ENCODE data around the gene PAPSS2.
"Not testable (repeated sequence)": the region's sequence is repeated elsewhere in the genome, so short reads cannot be mapped to it uniquely, and the experiment has no call there.

The PAPSS2 gene

GRCh38 chr10:87640043-87640442 is 19.6 kb upstream of the PAPSS2 start:
- DNase-seq (ENCODE audit: insufficient read length, low spot score) (no peak), FAIRE-seq (no peak)

GRCh38 chr10:87642486-87642885 is 17.2 kb upstream of the PAPSS2 start:
- DNase-seq (ENCODE audit: insufficient read length, low spot score): no peak
- peak; percentile 52 for FAIRE-seq

GRCh38 chr10:87642988-87643387 is 16.7 kb upstream of the PAPSS2 start:
- DNase-seq (ENCODE audit: insufficient read length, low spot score): no peak
- FAIRE-seq: no peak

- FAIRE-seq (no peak), DNase-seq (ENCODE audit: insufficient read length, low spot score) (no peak)
Observed at GRCh38 chr10:87643920-87644319, 15.8 kb upstream of the PAPSS2 start.

- DNase-seq (ENCODE audit: insufficient read length, low spot score); FAIRE-seq: not testable (repeated sequence)
Observed at GRCh38 chr10:87644500-87644899, 15.2 kb upstream of the PAPSS2 start.

GRCh38 chr10:87646192-87646909 is 13.3 kb upstream of the PAPSS2 start:
- DNase-seq (ENCODE audit: insufficient read length, low spot score) (no peak), FAIRE-seq (no peak)

GRCh38 chr10:87646935-87647334 is 12.7 kb upstream of the PAPSS2 start:
- no peak for DNase-seq (ENCODE audit: insufficient read length, low spot score)
- no peak for FAIRE-seq

- no peak for FAIRE-seq
- no peak for DNase-seq (ENCODE audit: insufficient read length, low spot score)
Observed at GRCh38 chr10:87650838-87651589, 8.7 kb upstream of the PAPSS2 start.

GRCh38 chr10:87651801-87652200 is 7.9 kb upstream of the PAPSS2 start:
- DNase-seq (ENCODE audit: insufficient read length, low spot score): no peak
- no peak for FAIRE-seq

GRCh38 chr10:87652261-87652660 is 7.4 kb upstream of the PAPSS2 start:
- DNase-seq (ENCODE audit: insufficient read length, low spot score) (no peak), FAIRE-seq (no peak)

GRCh38 chr10:87654212-87654611 is 5.5 kb upstream of the PAPSS2 start:
- DNase-seq (ENCODE audit: insufficient read length, low spot score) (no peak), FAIRE-seq (no peak)

- peak; percentile 84 for FAIRE-seq
- peak; percentile 48 for DNase-seq (ENCODE audit: insufficient read length, low spot score)
Observed at GRCh38 chr10:87656431-87657072, 3.1 kb upstream of the PAPSS2 start.

GRCh38 chr10:87657371-87657770 is 2.3 kb upstream of the PAPSS2 start:
- FAIRE-seq (no peak), DNase-seq (ENCODE audit: insufficient read length, low spot score) (no peak)

GRCh38 chr10:87658321-87658795 is 1.3 kb upstream of the PAPSS2 start:
- DNase-seq (ENCODE audit: insufficient read length, low spot score) (no peak), FAIRE-seq (no peak)

GRCh38 chr10:87658858-87659555 is 671 bp upstream of the PAPSS2 start:
- no peak for DNase-seq (ENCODE audit: insufficient read length, low spot score)
- FAIRE-seq: peak; percentile 39

GRCh38 chr10:87660484-87661133 is 931 bp downstream of the PAPSS2 start:
- no peak for DNase-seq (ENCODE audit: insufficient read length, low spot score)

GRCh38 chr10:87661861-87662785 is 2.4 kb downstream of the PAPSS2 start:
- FAIRE-seq (no peak), DNase-seq (ENCODE audit: insufficient read length, low spot score) (no peak)

More at GRCh38 chr10:87660484-87661133, 931 bp downstream of the PAPSS2 start:
- FAIRE-seq: no peak

GRCh38 chr10:87664276-87664701 is 4.6 kb downstream of the PAPSS2 start:
- no peak for FAIRE-seq
- DNase-seq (ENCODE audit: insufficient read length, low spot score): no peak

GRCh38 chr10:87667493-87667892 is 7.8 kb downstream of the PAPSS2 start:
- no peak for FAIRE-seq
- no peak for DNase-seq (ENCODE audit: insufficient read length, low spot score)

All from GM19239 (cell line).